GM12891 (cell line): ENCODE measurements around the gene TIE1.

Source experiments
- PAX5 ChIP-seq: IDR thresholded peaks from 2 replicates; pipeline ENCODE4 v1.6.1; 2011; ENCODE audit warnings: low read length, moderate library complexity, mild to moderate bottlenecking; ENCODE audit not compliant: insufficient read depth, severe bottlenecking
- POLR2A ChIP-seq: IDR thresholded peaks from 2 replicates; pipeline ENCODE4 v1.6.1; 2011; ENCODE audit warnings: low read depth, low read length, control low read depth
- POLR2AphosphoS5 ChIP-seq: IDR thresholded peaks from 2 replicates; pipeline ENCODE4 v1.6.1; 2011; ENCODE audit warnings: low read depth, low read length, control low read depth
- POU2F2 ChIP-seq: IDR thresholded peaks from 2 replicates; pipeline ENCODE4 v1.6.1; 2011; ENCODE audit warnings: low read depth, mild to moderate bottlenecking, control low read depth, low read length, moderate library complexity
- SPI1 ChIP-seq: IDR thresholded peaks from 2 replicates; pipeline ENCODE4 v1.6.1; 2011; ENCODE audit warnings: low read depth, low read length, control low read depth
- TAF1 ChIP-seq: IDR thresholded peaks from 2 replicates; pipeline ENCODE4 v1.6.1; 2011; ENCODE audit warnings: low read depth, low read length, control low read depth

DNA sequence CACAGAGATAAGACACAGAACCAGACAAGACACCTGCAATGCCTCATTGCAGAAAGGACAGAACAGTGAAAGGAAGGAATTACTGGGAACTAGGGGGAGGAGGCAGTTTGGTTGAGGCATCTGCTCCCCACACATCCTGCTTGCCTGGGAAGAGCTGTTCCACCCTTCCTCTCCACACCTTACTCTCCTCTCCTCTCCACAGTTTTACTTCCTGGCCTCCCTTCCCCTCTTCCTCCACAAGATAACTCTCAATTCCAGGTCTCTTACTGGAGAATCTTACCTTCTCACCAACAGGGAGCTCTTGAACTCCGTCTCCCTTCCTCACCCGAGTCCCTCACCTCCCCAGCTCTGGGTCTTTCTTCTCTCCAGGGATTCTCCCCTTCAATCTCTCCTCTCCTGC, 64.9 kb downstream of the TIE1 start:
- no peak for TF ChIP-seq TAF1
- TF ChIP-seq POLR2A, result no peak
- no peak for TF ChIP-seq POLR2AphosphoS5
- TF ChIP-seq SPI1, result no peak
- TF ChIP-seq PAX5, result no peak
- TF ChIP-seq POU2F2, result no peak
